Raji (cell line): ENCODE results near the gene FAM216A.

Experiments used
- POLR2A ChIP-seq: IDR thresholded peaks from 2 replicates; pipeline ENCODE4 v1.6.1; 2011; ENCODE audit warnings: low read depth, low read length, control low read depth; ENCODE audit not compliant: insufficient read depth

FAM216A gene

GRCh38 chr12:110467847-110468213 is 815 bp upstream of the FAM216A start:
- no peak for TF ChIP-seq POLR2A

- no peak for TF ChIP-seq POLR2A
Measured at GRCh38 chr12:110475426-110475825, 6.8 kb downstream of the FAM216A start.

GRCh38 chr12:110498984-110499706 is 30.5 kb downstream of the FAM216A start:
- no peak for TF ChIP-seq POLR2A

GRCh38 chr12:110501399-110501751 is 32.7 kb downstream of the FAM216A start:
- TF ChIP-seq POLR2A = no peak

- peak; percentile 90 for TF ChIP-seq POLR2A
Measured at GRCh38 chr12:110501752-110502738, 33.4 kb downstream of the FAM216A start, which contains the start of the genes RAD9B and VPS29. RAD9B (plus strand) TSS chr12:110502331; CDS start chr12:110502338, 7 bp downstream. VPS29 (minus strand) TSS chr12:110502111; CDS start chr12:110502051, 60 bp downstream.

GRCh38 chr12:110503432-110503831 is 34.8 kb downstream of the FAM216A start:
- TF ChIP-seq POLR2A = no peak

GRCh38 chr12:110505332-110505731 is 36.7 kb downstream of the FAM216A start:
- no peak for TF ChIP-seq POLR2A

GRCh38 chr12:110508071-110508586 is 39.5 kb downstream of the FAM216A start:
- TF ChIP-seq POLR2A = no peak

- no peak for TF ChIP-seq POLR2A
Measured at GRCh38 chr12:110513842-110514241, 45.2 kb downstream of the FAM216A start.

GRCh38 chr12:110514363-110514762 is 45.7 kb downstream of the FAM216A start:
- no peak for TF ChIP-seq POLR2A

GRCh38 chr12:110516995-110517394 is 48.4 kb downstream of the FAM216A start:
- no peak for TF ChIP-seq POLR2A

- TF ChIP-seq POLR2A = no peak
Measured at GRCh38 chr12:110528277-110528839, 59.7 kb downstream of the FAM216A start.

- no peak for TF ChIP-seq POLR2A
Measured at GRCh38 chr12:110530511-110530910, 61.9 kb downstream of the FAM216A start.

GRCh38 chr12:110531741-110532333 is 63.2 kb downstream of the FAM216A start:
- TF ChIP-seq POLR2A = no peak

GRCh38 chr12:110532644-110533043 is 64.0 kb downstream of the FAM216A start:
- TF ChIP-seq POLR2A = no peak
